GM12874 (cell line): Measurements from ENCODE around the gene TEKTIP1.

ENCODE experiments used
- TF ChIP-seq, protein P1 (sequence below): IDR thresholded peaks from 2 replicates; pipeline ENCODE4 v1.5.1; 2011; ENCODE audit warnings: low read depth, mild to moderate bottlenecking, control low read depth, low read length, moderate library complexity; ENCODE audit not compliant: insufficient read depth

The TEKTIP1 gene

DNA sequence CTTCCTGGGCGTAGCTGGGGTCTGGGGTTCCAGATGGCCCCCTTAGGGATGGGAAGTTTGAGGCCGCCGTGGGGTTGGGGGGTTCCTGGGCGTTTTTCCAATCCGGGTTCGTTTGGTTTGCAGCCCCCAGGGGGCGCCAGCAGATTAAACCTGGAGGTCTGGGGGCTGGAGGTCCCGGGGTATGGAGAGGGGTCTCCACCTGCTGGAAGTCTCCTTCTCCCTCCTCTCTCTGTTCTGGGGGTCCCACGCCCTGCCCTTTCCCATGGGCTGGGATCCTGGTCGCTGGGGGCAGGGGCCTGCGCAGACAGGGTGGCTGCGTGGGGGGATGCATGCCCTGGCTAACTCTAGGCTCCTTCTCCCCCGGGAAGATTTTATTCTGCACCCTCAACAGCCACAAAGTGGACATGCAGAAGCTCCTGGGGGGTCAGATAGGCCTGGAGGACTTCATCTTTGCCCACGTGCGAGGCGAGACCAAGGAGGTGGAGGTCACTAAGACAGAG lies 47.2 kb downstream of the TEKTIP1 start:
- TF ChIP-seq, protein P1, sequence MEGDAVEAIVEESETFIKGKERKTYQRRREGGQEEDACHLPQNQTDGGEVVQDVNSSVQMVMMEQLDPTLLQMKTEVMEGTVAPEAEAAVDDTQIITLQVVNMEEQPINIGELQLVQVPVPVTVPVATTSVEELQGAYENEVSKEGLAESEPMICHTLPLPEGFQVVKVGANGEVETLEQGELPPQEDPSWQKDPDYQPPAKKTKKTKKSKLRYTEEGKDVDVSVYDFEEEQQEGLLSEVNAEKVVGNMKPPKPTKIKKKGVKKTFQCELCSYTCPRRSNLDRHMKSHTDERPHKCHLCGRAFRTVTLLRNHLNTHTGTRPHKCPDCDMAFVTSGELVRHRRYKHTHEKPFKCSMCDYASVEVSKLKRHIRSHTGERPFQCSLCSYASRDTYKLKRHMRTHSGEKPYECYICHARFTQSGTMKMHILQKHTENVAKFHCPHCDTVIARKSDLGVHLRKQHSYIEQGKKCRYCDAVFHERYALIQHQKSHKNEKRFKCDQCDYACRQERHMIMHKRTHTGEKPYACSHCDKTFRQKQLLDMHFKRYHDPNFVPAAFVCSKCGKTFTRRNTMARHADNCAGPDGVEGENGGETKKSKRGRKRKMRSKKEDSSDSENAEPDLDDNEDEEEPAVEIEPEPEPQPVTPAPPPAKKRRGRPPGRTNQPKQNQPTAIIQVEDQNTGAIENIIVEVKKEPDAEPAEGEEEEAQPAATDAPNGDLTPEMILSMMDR = peak; percentile 59

DNA sequence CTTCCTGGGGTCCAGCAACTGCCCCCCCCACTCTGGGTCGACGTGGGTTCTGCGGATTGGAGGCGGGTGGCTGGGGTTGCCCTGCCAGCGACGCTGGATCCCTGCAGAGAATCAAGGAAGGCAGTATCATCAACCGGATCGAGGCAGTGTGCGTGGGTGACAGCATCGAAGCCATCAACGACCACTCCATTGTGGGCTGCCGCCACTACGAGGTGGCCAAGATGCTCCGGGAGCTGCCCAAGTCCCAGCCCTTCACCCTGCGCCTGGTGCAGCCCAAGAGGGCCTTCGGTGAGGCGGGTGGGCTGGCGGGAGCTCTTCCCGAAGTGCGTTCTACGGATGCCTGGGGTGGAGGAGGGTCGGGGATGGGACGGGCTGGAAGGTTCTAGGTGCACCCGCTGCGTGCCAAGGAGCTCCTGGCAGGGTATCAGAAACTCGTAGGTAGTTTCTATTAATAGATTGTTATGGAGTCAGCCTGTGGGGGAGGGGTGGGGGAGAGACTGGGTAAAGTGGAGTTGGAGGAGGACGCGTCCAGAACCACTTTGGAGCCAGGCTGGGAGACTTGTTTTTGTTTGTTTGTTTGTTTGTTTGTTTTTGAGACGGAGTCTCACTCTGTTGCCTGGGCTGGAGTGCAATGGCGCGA lies 47.9 kb downstream of the TEKTIP1 start:
- TF ChIP-seq, protein P1 = no peak

DNA sequence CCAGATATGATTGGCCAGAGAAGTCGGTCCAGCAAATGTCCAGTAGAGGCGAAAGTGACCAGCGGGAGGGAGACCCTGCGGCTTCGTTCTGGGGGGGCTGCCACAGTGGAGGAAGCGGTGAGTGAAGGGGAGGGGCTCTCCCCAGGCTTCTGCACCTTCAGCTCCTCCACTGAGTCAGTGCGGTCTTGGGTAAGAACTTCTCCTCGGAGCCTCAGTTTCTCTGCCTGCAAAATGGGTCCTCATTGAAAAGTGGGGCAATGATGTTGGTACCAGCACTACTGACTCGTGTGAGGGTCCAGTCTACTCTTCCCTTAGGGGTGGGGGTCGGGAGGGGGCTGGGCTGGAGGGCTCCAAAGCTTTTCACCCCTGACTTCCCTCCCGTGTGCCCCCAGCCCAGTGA lies 50.5 kb downstream of the TEKTIP1 start:
- TF ChIP-seq, protein P1 = no peak

DNA sequence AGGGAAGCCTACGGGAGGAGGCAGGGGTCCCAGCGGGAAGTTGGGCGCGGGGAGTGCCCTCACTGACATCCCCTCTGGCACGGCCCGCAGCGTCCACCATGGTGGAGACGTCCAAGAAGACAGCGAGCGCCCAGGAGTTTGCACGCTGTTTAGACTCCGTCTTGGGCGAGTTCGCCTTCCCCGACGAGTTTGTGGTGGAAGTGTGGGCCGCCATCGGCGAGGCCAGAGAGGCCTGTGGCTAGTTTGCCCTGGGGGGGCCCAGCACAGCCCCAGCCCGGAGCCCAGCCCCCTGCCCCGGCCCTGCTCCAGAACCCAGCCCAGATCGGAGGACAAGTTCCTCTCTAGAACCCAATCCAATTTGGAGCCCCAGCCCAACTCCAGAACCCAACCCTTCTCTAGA lies 51.0 kb downstream of the TEKTIP1 start:
- TF ChIP-seq, protein P1 = no peak

DNA sequence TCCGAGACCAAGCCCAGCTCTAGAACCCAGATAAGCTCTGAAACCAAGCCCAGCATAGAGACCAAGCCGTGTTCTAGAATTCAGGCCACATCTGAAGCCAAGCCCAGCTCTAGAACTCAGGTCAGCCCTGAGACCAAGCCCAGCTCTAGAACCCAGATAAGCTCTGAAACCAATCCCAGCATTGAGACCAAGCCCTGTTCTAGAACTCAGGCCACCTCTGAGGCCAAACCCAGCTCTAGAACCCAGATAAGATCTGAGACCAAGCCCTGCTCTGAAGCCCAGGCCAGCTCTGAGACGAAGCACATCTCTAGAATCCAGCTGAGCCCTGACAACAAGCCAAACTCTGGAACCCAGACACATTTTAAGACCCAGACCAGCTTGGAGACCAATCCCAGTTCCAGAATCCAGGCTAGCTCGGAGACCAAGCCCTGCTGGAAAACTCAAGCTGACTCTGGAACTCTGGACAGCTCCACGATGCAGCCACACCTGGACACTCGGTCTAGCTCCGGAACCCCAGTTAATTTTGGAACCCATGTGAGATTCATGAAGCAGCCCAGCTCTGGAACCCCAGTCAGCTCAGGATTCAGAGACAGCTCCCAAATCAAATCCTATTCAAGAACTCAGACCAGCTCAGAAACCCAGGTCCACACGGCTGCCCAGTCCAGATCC lies 52.2 kb downstream of the TEKTIP1 start:
- TF ChIP-seq, protein P1 = no peak

DNA sequence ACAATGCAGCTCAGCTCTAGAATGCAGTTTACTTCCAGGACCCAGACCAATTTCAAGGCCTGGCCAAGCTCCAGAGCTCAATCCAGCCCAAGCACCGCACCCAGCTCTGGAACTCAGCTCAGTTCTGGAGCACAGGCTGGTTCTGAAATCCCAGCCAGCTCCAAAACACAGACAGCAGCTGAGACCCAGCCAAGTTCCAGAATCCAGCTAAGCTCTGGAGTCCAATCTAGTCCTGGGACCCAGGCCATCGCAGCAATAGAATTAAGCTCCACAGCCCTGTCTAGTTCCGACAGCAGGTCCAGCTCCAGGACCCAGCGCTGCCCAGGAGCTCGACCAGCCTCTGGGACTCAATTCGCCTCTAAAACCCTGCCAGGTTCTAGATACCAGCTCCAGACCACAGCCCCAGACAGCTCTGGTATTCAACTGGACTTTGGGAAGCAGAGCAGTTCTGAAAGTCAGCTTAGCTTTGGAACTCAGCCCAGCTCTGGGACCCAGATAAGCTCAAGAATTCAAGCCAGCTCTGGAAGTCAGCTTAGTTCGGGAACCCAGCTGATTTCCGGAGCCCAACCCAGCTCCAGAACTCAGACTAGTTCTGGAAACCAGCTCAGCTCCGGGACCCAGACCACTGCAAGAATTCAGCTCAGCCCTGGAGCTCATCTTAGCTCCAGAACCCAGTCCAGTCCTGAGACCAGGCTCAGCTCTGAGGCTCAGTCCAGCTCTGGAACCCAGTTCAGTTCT lies 53.1 kb downstream of the TEKTIP1 start:
- TF ChIP-seq, protein P1 = no peak

DNA sequence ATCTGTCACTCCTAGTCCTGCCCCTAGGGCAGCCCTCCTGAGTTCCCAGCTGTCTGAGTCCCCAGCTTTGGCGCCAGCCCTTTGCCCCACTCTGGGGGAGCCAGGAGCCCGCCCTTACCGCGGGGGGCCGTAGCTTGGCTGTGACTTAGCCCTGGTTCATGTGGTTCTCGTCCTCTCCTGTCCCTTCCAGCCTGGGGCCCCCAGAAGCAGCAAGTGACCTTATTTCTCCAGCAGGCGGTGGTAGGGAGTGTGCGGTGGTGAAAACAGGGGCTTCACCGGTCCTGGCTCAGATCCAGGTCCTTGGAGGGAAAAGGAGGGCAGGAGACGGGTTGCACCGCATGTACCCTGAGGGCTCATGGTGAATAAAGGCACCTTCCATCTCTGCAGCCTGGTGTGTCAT lies 54.2 kb downstream of the TEKTIP1 start:
- TF ChIP-seq, protein P1 = no peak
